ENCODE measurements around the gene CTCF. TPM values are rescaled to one million over a fixed set of nuclear protein-coding genes. Genes with fewer than 3 reads are reported as not detected.

Gene CTCF
- total and polyA plus RNA-seq, 2 donors (not counting 1 experiment from before 2014, with no cell fraction given): 20.0 to 20.9 TPM

DNA sequence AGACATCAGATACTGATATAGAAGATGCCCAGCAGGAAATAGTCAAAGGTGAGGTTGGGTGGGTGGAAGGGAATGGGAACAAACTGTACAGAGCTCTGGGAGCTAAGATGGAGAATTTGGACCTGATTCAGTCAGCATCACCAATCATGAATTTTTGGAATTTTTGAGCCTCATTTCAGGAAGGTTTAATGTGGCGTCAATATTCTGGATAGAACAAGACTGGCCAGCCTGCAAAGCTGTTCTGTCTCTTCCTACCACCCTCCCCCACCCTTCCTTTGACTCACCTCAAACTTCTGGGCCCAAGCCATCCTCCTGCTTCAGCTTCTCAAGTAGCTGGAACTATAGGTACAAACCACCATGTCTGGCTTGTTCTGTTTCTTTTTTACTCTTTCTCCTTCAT lies 32.6 kb downstream of the CTCF start:
- no peak overlapping the region for H3K9ac ChIP-seq (ENCODE audit: insufficient read depth, low read length)
- H3K4me2 ChIP-seq (ENCODE audit: extremely low read depth, insufficient read depth, low read length): no peak overlapping the region
- peaks cover 26% of the 10 kb centered on the region for H3K79me2 ChIP-seq (ENCODE audit: control insufficient read depth, insufficient read depth, low read length)
- no peaks in the 10 kb centered on the region for H4K20me1 ChIP-seq (ENCODE audit: control insufficient read depth, extremely low read depth, insufficient read depth, low read length)
- H3K4me3 ChIP-seq (replicated peaks in 1 of 4; ENCODE audit: control extremely low read depth in 1 of 4, insufficient read depth in 1 of 4, low read depth in 3 of 4, low read length in 4 of 4): no peak overlapping the region
- no peaks in the 10 kb centered on the region for H3K4me1 ChIP-seq (ENCODE audit: control insufficient read depth, extremely low read depth, insufficient read depth, low read length)
- TF ChIP-seq, protein P1, sequence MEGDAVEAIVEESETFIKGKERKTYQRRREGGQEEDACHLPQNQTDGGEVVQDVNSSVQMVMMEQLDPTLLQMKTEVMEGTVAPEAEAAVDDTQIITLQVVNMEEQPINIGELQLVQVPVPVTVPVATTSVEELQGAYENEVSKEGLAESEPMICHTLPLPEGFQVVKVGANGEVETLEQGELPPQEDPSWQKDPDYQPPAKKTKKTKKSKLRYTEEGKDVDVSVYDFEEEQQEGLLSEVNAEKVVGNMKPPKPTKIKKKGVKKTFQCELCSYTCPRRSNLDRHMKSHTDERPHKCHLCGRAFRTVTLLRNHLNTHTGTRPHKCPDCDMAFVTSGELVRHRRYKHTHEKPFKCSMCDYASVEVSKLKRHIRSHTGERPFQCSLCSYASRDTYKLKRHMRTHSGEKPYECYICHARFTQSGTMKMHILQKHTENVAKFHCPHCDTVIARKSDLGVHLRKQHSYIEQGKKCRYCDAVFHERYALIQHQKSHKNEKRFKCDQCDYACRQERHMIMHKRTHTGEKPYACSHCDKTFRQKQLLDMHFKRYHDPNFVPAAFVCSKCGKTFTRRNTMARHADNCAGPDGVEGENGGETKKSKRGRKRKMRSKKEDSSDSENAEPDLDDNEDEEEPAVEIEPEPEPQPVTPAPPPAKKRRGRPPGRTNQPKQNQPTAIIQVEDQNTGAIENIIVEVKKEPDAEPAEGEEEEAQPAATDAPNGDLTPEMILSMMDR (conservative IDR thresholded peaks at IDR 0.05 in 1 of 2, IDR thresholded peaks at IDR 0.05 in 1 of 2; ENCODE audit: low read depth in 1 of 2, low read length in 2 of 2): no peak
- TF ChIP-seq EZH2 (IDR thresholded peaks at IDR 0.05; ENCODE audit: low read length, missing control alignments): no peak
- H2AFZ ChIP-seq (ENCODE audit: low read length): no peak overlapping the region
- H3K9me3 ChIP-seq (ENCODE audit: control insufficient read depth, insufficient read depth, low read depth, low read length): no peaks in the 10 kb centered on the region
- no peaks in the 10 kb centered on the region for H3K27me3 ChIP-seq (ENCODE audit: control insufficient read depth, insufficient read depth, low read length)
- H3K36me3 ChIP-seq (ENCODE audit: control insufficient read depth, insufficient read depth, low read length): no peaks in the 10 kb centered on the region
- peak; percentile 40 to 85 for DNase-seq (ENCODE audit: low read depth in 2 of 2)
- no peak overlapping the region for H3K27ac ChIP-seq (ENCODE audit: insufficient read depth, low read length)

DNA sequence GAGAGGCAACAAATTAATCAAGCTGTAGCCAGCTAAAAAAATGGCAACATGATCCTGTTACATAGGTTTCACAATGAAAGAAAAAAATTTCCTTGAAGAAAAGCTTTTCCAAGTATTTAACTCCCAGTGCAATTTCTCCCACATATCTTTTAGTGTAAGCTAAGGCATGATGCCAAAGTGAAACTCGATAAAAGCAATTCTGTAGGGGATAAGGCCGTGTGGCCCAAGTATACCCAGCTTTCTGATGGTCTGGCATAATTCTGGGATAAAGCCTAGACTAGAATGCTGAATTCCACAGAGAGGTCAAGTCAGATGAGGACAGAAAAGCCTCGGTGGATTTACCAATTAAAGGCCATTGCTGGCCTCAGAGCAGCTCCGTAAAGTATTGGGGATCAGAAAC lies 36.2 kb downstream of the CTCF start:
- Histone ChIP-seq H3K79me2 (ENCODE audit: control insufficient read depth, insufficient read depth, low read length) (peaks cover 29% of the 10 kb centered on the region), H3K27ac (ENCODE audit: insufficient read depth, low read length) (no peak overlapping the region), H3K9ac (ENCODE audit: insufficient read depth, low read length) (no peak overlapping the region), H3K4me1 (ENCODE audit: control insufficient read depth, extremely low read depth, insufficient read depth, low read length) (peaks cover 5% of the 10 kb centered on the region), H2AFZ (ENCODE audit: low read length) (no peak overlapping the region), H3K4me3 (replicated peaks in 1 of 4; ENCODE audit: control extremely low read depth in 1 of 4, insufficient read depth in 1 of 4, low read depth in 3 of 4, low read length in 4 of 4) (no peak overlapping the region), H3K9me3 (ENCODE audit: control insufficient read depth, insufficient read depth, low read depth, low read length) (no peaks in the 10 kb centered on the region), H3K4me2 (ENCODE audit: extremely low read depth, insufficient read depth, low read length) (no peak overlapping the region), H4K20me1 (ENCODE audit: control insufficient read depth, extremely low read depth, insufficient read depth, low read length) (no peaks in the 10 kb centered on the region), H3K36me3 (ENCODE audit: control insufficient read depth, insufficient read depth, low read length) (no peaks in the 10 kb centered on the region), H3K27me3 (ENCODE audit: control insufficient read depth, insufficient read depth, low read length) (no peaks in the 10 kb centered on the region)
- no peak for TF ChIP-seq EZH2 (IDR thresholded peaks at IDR 0.05; ENCODE audit: low read length, missing control alignments)
- DNase-seq (ENCODE audit: low read depth in 2 of 2): peak in 1 of 2 donors; percentile 69

DNA sequence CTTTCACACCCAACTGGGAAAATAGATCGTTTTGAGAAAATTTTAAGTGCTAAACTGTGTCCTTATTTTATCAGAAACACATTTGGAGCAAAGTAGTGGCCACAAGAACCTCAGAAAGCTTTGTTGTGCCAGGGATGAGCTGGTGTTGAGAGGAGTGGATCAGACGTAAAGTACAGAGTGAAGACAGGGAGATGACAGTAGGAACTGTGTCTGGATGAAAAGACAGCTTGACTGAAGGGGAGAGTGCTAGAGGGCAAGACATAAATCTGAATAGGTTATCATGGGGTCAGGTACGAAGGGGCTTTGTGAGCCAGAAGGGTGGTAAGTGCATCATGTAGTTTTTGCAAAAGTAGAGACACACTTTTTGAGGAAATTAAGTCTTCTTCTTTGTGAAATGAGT lies 43.3 kb downstream of the CTCF start:
- Histone ChIP-seq H3K27me3 (ENCODE audit: control insufficient read depth, insufficient read depth, low read length) (no peaks in the 10 kb centered on the region), H3K4me3 (replicated peaks in 1 of 4; ENCODE audit: control extremely low read depth in 1 of 4, insufficient read depth in 1 of 4, low read depth in 3 of 4, low read length in 4 of 4) (no peak overlapping the region), H4K20me1 (ENCODE audit: control insufficient read depth, extremely low read depth, insufficient read depth, low read length) (no peaks in the 10 kb centered on the region), H3K79me2 (ENCODE audit: control insufficient read depth, insufficient read depth, low read length) (peaks cover 14% of the 10 kb centered on the region), H3K36me3 (ENCODE audit: control insufficient read depth, insufficient read depth, low read length) (no peaks in the 10 kb centered on the region), H3K4me1 (ENCODE audit: control insufficient read depth, extremely low read depth, insufficient read depth, low read length) (peaks cover 5% of the 10 kb centered on the region), H3K9ac (ENCODE audit: insufficient read depth, low read length) (no peak overlapping the region), H3K4me2 (ENCODE audit: extremely low read depth, insufficient read depth, low read length) (no peak overlapping the region), H3K9me3 (ENCODE audit: control insufficient read depth, insufficient read depth, low read depth, low read length) (no peaks in the 10 kb centered on the region), H3K27ac (ENCODE audit: insufficient read depth, low read length) (no peak overlapping the region), H2AFZ (ENCODE audit: low read length) (no peak overlapping the region)
- TF ChIP-seq, protein P1 (conservative IDR thresholded peaks at IDR 0.05 in 1 of 2, IDR thresholded peaks at IDR 0.05 in 1 of 2; ENCODE audit: low read depth in 1 of 2, low read length in 2 of 2): no peak
- no peak for TF ChIP-seq EZH2 (IDR thresholded peaks at IDR 0.05; ENCODE audit: low read length, missing control alignments)
- no peak for DNase-seq (ENCODE audit: low read depth in 2 of 2)
